Fibroblast of villous mesenchyme (primary cell): ENCODE data around the gene APEX1. TPM values are rescaled to one million over a fixed set of nuclear protein-coding genes. Genes with fewer than 3 reads are reported as not detected.
A peak's percentile ranks its signal among the peaks of the same experiment; 100 is the strongest.

Source experiments
- DNase-seq: peaks from one replicate; pipeline ENCODE4 v3.0.0-alpha.2; 2010; ENCODE audit warnings: low read depth
- H3K4me3 ChIP-seq: 2 replicates; pipeline ENCODE4 v1.5.1; 2011; ENCODE audit warnings: low read depth, mild to moderate bottlenecking, low read length
- total RNA-seq: library from RNA; depleted of rRNA; stranded (reverse); fragments of >200 nt; gene quantifications from 2 replicates; pipeline ENCODE4 v1.2.3, GENCODE V29; 2012
- TF ChIP-seq, protein P1 (sequence below): IDR thresholded peaks from 2 replicates; pipeline ENCODE4 v1.5.1; 2012; ENCODE audit warnings: low read depth, mild to moderate bottlenecking, low read length; ENCODE audit not compliant: insufficient read depth

Gene APEX1
- total RNA-seq, 1 donor, result 34.1 TPM

- no peak overlapping the region for H3K4me3 ChIP-seq
- peak; percentile 39 for DNase-seq
- TF ChIP-seq, protein P1, sequence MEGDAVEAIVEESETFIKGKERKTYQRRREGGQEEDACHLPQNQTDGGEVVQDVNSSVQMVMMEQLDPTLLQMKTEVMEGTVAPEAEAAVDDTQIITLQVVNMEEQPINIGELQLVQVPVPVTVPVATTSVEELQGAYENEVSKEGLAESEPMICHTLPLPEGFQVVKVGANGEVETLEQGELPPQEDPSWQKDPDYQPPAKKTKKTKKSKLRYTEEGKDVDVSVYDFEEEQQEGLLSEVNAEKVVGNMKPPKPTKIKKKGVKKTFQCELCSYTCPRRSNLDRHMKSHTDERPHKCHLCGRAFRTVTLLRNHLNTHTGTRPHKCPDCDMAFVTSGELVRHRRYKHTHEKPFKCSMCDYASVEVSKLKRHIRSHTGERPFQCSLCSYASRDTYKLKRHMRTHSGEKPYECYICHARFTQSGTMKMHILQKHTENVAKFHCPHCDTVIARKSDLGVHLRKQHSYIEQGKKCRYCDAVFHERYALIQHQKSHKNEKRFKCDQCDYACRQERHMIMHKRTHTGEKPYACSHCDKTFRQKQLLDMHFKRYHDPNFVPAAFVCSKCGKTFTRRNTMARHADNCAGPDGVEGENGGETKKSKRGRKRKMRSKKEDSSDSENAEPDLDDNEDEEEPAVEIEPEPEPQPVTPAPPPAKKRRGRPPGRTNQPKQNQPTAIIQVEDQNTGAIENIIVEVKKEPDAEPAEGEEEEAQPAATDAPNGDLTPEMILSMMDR, result no peak
Measured at GRCh38 chr14:20427231-20428009, 27.6 kb upstream of the APEX1 start.

DNA sequence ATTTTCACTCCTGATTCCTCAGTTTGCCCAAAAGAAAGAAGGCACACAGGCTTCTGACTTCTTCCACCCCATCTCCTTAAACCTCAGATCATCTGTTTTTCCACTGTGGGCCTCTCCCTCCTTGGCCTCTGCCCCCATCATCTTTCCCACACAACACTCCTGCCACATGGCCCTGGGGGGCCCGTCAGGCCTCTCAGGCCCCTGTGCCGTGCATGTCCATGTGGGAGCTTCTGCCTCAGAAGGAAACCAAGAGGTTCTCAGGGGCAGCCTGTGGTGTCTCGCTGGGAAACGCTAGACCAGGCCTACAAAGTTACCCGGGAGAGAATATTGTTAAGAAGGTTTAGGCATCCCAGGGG lies 27.0 kb upstream of the APEX1 start:
- TF ChIP-seq, protein P1, result no peak
- H3K4me3 ChIP-seq, result no peak overlapping the region
- DNase-seq, result no peak

- H3K4me3 ChIP-seq, result no peak overlapping the region
- TF ChIP-seq, protein P1, result no peak
- DNase-seq, result no peak
Measured at GRCh38 chr14:20428802-20429201, 26.2 kb upstream of the APEX1 start.

DNA sequence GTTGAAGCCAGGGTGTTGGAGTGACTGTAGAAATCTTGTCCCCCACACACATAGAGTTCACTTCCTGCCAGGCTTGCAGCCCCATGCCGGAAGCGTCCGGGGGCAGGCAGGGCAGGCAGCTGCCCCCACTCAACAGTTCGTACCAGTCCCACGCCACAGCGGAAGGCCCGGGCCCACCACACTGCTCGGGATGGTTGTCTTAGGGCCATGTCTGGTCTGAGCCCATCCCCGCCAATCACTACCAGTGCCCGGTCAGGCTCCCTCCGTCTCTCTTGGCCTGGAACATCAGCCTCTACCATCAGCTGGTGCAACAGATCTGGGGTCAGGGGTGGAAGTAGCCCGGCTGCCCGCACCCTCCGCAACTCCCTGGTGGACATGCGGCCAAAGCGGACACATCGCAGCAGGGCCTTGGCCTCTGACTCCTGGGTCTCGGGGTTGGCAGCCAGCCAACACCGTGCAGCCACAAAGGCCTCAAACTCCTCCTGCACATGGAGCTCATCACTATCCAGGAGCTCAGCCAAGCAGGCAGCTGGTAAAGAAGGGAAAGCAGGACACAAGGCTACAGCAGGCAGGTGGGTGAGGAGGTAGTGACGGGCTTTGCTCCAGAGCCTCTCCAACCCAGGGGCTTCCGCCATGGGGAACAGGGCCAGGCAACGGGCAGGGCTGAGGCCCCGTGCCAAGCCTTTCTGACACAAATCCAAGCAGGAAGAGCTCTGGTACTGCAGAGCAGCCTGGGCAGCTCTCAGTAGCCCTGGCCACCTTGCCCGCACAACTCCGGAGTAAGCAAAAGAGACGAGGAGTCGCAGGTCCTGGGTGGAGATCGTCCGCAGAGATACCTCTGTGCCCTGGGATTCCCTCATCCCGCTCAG lies 25.0 kb upstream of the APEX1 start:
- TF ChIP-seq, protein P1, result no peak
- H3K4me3 ChIP-seq, result no peak overlapping the region
- DNase-seq, result no peak

DNA sequence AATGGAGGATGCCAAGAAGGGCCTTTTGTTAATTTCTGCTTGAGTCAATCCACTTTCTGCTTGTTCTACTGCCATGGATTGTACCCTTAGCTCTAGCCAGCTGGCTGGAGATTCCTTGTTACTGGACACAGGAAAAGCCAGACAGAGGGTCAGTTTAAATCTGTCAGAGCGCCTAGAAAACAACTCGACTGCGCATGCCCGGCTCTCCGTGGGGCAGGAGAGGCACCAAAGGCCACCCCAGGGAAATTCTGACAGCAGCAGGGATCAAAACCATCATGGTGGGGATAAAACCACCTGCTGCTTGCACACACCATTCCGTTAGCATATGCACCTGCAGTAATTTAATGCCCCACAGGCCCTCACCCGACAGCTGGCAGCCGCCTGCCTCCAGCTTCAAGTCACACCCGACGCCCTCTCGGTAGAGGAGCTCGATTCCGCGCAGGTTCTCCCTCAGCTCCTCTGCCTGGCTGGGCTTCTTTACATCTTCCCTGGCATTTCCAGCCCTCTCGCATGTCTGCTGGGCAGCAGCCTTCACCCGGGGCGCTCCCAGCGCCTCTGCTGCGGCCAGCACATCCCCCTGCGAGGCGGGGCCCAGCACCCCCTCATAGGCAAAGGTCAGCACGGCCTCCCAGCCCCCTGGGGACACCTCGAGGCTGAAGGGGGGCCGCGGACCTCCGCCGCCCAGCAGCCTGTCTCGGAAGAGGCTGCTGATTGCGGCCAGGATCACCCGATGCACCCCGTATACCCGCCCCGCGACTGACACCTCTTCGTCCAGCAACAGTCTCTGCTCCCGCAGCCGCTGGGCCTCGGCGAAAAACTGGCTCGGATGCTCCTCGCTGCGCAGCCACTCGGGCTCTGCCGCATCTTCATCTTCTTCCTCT lies 20.1 kb upstream of the APEX1 start:
- DNase-seq, result no peak
- H3K4me3 ChIP-seq, result peak overlapping the region; percentile 29
- TF ChIP-seq, protein P1, result no peak

- no peak for DNase-seq
- TF ChIP-seq, protein P1, result no peak
- peak within 1 kb of the TSS; percentile 29 for H3K4me3 ChIP-seq
Measured at GRCh38 chr14:20435582-20436362, 19.3 kb upstream of the APEX1 start, which contains the start of gene KLHL33. KLHL33 (minus strand) TSS chr14:20436166; CDS start chr14:20435811, 355 bp downstream.
